Hematopoietic multipotent progenitor cell treated with erythropoietin and hydrocortisone succinate and interleukin-3 and kit ligand, for 17 days (in vitro differentiated cells): ENCODE results near the gene C3orf49.

ENCODE experiments used
- DNase-seq: peaks from one replicate; pipeline ENCODE4 v3.0.0-alpha.2; 2015; ENCODE audit warnings: low spot score

C3orf49 gene, protein sequence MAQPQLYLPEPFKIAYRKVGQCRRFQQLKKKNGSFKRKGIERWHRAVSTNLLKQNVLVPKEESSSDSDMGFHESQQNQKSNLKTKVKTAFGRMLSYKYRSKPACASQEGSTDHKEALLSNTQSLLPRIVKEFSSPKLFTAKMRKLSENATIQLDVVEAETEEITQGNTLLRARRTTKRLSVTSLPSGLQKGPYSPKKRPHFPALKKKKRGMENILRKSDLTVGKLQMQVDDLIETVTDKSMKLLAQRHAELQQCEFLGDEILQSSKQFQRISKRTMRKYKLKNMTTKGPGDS

DNA sequence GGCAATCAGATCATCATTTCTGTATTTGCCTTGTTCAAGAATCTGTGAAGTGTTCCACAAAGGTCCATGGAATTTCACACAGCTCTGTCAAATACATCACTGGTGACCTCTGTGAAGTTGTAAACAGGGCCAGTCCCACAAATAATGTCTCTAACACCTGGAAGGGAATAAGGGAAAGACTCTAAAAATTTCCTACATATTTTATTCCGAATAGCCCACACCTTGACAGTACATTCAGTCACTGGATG is at the start of gene C3orf49:
Gene C3orf49 (plus strand): TSS at position 149 of the 248 bp plus-strand sequence. CDS start 173 bp downstream, outside the sequence.
- no peak for DNase-seq

DNA sequence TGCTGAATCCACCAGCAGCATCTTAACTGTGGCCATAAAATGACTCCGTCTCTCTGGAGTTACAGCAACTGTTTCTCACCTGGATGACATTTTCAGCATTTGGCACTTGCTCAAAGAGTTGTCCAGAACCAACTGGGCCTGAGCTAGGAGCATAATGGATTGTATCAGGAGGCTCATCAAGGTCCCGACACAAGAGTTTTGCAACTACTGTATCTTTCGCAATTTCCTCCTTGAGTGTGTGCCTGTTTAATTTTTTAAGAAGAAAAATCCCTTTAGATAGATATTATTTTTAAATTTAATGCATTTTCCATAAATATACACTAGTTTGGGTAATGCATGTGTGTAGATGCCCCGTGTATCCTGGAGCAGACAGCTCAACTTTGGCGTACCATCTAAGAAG is 44.3 kb upstream of the C3orf49 start:
- DNase-seq: no peak

DNA sequence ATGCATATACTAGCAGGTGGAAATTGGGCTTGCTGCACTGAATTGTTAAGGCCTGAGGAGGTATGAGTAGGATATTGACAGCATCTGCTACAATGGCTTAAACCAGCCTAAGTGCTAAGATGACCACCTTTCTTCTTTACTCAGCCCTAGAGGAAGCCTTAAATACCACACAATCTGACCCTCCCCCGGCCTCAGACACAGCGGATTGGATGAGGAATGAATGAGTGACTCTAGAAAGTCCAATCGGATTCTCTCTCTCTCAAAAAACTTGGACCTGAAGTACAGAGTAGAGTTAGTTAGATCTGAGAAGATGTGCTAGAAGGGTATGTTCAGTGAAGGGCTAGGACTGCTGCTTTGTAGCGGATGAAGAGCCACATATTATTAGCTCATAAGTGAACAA is 39.9 kb upstream of the C3orf49 start:
- no peak for DNase-seq

DNA sequence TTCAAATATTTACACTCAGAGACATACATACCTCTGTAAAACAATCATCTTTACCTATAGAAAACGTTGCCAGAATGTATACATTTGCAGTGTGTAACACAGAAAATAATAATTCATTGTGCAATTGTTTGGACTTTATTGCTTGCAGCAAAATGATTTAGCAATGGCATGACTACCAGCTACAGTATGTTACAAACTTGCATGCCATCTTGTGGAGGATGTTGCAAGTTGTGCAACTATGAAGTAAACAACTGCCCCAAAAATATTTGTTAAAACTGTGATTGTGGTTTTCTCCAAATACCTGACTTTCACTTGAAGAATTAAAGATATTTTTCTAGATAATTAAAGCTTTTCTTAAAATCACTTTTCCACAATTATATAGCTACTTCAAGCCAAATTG is 27.1 kb upstream of the C3orf49 start:
- DNase-seq: no peak

DNA sequence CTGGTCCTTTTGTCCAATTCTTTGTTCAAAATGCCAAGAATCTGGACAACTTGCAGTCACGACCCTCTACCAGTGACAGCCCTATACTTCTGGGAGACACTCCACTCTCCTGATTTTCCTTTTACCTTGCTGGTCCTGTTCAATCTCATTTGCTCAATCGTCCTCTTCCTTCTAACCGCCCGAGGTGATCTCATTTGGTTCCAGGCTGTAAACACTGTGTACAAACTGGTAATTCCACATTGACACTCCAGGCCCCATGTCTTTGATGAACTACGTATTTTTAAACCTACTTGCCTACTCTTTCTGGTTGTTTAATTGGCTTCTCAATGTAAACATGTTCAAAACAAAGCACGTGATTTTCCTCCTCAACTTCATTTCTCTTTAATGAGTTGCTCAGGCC is 23.7 kb upstream of the C3orf49 start:
- DNase-seq: no peak

DNA sequence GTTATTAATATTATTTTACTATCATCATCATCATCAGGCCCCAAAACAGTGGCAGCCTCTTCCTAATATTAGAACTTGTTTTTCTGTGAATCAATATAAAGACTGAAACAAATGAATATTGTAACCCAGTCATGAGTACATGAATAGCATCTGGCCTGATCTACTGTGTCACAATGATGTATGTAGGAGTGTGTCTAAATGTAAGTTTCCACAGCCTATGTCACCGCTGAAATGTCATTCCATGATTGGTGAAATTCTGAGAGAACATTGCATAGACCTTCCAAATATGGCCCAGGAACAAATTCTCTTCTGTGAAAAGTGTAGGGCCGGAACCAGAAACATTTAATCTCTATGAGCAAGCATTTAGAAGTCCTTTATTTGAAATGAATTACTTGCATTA is 20.6 kb upstream of the C3orf49 start:
- DNase-seq: no peak

DNA sequence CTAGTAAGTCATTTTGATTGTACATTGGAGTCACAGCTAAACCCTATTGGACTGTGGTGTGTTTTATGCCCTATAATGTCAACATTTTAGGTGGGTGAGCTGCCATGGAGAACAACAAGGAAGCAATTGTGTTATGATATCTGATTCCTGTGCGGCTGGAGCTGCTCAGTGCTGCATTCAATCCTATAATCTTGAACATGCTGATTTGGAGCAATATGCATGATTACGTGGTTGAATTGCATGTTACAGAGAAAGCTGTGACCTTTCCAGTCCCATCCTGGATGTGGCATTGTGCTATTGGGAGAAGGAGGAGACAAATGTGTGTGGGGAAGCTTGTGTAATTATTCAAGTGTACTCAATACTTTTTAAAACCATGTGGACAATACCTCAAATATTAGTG is 20.1 kb upstream of the C3orf49 start:
- DNase-seq: no peak

DNA sequence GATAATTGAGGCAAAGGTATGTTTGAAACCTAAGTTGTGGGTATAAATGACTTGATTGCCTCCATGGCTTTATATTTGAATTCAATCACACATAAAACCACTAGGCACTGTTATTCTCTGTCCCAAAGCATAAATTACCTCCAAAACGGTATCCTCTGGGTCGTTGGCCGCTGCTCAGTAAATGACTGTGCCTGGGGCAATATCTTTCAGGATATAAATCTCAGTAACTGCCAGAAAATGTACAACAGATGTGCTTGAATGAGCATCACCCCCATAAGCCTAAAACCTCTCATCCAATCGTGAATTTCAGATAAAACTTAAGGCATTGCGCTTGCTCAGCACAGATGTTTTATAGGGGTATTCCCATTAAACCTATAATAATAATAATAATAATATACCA is 19.0 kb upstream of the C3orf49 start:
- DNase-seq: no peak

DNA sequence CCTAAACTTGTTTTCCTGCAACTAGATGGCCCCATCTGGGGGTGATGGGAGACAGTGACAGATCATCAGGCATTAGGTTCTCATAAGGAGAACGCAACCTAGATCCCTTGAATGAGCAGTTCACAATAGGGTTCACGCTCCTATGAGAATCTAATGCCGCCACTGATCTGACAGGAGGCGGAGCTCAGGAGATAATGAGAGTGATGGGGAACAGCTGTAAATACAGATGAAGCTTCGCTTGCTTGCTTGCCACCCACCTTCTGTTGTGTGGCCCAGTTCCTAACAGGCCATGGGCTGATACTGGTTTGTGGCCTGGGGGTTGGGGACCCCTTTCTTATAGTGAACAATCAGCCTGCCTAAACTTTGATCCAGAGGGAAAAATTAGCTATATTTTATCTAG is 15.2 kb upstream of the C3orf49 start:
- DNase-seq: no peak

DNA sequence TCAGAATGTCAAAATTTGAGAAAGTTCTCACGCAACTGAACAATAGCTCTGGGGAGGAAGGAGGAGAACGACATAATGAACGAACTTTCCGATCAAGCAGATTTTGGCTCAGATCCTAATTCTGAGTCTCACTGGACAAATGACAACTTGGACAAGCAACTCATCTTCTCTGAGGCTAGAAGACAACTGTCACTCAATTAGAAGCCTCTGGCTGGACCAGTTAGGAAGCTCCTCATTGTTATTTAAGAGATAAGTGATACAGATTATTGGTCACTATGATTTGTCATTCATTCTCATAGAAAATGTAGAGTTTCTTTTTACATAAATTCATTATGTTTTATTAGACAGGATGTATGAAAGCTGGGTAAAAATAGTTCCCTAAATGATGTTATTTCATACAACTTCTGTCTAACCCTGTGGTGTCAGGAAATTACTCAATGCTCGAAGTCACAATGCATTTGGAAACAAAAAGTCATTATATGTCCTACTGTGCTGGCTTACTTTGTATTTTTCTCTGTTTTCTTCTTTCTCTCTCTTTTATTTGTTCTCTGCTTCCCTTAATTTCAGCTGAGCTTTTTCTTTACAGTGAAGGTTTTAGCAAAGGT is 11.0 kb upstream of the C3orf49 start:
- no peak for DNase-seq

DNA sequence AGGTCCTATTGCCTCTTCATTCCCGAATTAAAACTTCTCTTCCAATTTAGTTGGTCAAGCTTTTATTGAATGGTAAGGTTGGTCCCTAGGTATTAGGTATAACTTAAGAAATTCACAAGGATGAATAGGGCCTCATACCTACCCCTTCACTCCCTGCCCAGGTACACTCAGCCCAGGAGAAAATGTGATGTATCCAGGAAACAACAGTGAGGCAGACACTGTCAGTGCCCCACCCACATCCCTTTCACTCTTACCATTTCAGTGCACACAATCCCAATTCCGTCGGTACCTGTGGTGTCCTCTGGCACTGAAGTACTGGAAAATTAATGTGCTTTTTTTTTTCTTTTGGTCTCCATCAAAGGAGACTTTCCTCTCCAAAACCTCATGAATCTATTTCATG is 10.5 kb upstream of the C3orf49 start:
- no peak for DNase-seq

DNA sequence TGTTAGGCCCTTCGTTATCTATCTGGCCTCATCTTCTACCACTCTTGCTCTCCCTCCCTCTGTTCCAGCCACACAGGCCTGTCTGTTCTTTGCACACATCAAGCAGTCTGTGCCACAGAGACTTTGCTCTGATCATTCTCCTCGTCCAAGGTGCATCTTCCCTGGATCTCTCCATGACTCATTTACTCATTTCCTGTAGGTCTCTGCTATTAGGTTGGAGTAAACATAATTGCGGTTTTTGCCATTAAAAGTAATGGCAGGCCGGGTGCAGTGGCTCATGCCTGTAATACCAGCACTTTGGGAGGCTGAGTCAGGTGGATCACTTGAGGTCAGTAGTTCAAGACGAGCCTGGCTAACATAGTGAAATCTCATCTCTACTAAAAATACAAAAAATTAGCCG is 9.5 kb upstream of the C3orf49 start:
- no peak for DNase-seq

DNA sequence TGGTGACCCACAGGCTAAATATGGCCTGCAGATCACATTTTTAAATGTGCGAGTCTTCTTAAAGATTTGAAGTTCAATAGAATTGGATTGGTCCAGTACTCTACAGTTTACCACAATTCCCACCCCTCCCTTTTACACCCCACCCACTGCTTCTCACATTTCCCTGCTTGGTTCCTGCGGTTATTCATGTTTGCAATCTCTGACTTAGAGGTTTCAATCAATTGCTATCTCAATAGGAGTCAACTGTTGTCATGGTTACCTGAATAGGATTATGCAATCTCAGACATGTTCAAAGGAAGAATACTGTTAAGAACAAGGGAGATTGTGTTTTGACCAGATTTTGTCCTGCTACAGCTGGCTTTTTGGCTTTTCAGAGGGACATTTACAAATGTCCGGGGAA is 4.9 kb upstream of the C3orf49 start:
- no peak for DNase-seq

DNA sequence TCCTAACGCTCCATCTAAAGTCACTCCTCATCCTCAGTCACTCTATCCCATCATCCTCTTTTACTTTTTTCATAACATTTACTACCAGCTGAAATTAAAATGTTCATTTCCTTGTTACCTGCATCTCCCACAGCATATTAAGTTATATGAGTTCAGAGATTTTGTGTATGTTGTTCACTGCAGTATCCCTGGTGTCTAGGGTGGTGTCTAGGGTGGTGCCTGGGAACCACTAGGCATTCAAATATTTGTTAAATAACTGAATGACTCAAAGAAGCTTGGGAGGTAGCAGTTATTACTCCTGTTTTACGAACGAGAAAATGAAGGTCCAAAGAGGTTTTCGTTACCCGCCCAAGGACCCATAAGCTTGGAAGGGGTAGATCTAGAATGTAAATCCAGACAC is 1.9 kb upstream of the C3orf49 start:
- DNase-seq: no peak

DNA sequence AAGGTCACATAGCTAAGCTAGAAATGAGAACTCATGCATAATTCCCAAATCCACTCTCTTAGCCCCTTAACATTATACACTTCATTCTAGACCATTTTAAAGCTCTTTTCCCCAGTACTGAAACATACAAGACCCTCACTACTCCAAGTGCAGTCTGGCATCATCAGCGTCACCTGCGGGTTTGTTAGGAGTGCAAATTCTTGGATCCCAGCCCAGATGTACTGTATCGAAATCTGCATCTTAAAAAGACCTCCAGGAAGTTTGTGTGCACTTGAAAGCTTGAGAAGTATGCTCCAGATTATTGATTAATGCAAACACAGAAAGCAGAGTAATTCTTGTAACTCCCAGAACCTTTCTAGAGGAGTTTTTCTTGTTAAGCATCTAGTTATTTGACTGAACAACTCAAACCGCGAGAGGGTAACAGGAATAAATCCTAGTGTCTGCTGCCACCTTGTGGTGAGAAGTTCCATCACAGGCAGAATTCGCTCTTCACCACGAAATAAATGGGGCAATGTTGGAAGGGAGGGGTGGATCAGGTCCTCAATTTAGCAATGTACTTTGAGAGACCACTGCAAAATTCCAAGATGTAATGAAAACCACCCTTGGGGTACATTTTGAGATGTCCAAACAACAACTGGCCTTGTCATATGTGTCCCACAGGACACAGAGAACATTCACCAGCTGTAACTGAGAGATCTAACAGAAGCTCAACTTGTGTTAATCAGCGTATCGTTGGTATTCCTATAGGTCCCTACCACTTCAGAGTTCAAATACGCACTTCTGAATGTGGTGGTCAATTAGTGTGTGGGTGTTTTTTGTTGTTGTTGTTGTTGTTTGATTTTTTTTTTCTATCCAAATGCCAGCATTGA is 583 bp upstream of the C3orf49 start:
- DNase-seq: peak; percentile 78

DNA sequence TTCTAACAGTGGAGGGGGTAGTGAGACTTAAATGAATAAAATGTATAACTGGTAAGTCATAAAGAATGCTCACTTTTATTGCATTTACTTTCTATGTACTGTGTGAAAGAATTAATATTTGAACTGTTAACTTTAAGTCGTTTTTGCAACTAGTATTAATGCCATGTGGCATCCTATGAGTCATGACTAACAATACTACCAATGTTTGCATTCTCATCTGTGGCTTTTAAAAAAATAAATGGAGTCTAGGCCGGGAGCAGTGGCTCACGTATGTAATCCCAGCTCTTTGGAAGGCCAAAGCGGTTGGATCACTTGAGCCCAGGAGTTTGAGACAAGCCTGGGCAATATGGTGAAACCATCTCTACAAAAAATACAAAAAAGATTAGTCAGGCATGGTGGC is 5.2 kb downstream of the C3orf49 start:
- no peak for DNase-seq

DNA sequence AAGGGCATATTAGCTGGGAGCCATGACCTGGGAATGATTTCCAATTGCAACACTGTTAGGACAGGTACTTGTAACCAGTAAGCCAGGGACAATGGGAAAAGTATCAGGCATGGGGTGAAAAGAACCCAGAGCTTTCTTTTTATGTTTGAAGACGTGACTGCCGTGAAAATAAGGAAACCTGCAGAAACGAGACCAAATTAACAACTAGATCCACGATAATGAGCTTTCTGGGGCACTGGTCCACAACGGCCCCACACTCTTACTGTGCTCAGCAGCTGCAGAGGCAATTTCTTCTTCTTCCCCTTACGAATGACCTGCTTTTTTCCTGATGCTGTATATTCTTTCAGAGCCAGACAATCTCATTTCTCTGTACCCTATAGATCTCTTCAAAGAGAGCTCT is 11.4 kb downstream of the C3orf49 start:
- no peak for DNase-seq

DNA sequence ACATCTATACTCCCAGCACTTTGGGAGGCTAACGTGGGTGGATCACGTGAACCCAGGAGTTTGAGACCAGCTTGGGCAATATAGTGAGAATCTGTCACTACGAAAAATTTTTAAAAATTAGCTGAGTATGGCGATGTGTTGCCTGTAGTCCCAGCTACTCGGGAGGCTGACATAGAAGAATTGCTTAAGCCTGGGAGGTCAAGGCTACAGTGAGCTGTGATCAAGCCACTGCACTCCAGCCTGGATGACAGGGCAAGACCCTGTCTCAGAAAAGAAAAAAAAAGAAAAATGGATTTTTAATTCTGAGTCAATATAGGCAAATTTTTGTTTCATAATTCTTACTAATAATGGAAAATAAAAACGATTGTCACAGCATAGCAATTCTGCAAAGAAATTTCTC is 13.3 kb downstream of the C3orf49 start:
- DNase-seq: no peak

DNA sequence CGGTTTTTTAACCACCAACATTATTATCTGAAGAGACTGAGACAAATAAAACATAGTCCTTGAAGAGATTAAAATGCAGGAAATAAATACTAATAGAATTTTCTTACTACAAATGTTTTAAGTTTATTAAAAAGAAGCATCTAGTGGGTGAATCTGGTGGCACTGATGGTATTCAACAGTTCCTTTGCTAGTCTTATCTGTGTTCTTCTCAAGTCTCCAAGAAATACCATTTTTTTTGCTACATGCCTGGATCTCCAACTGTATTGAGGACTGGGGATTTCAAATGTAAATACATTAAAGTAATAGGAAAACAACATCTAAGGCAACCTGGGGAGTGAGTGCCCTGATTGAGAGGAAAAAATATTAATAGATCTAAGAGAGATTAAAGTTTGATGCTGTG is 22.6 kb downstream of the C3orf49 start:
- no peak for DNase-seq

DNA sequence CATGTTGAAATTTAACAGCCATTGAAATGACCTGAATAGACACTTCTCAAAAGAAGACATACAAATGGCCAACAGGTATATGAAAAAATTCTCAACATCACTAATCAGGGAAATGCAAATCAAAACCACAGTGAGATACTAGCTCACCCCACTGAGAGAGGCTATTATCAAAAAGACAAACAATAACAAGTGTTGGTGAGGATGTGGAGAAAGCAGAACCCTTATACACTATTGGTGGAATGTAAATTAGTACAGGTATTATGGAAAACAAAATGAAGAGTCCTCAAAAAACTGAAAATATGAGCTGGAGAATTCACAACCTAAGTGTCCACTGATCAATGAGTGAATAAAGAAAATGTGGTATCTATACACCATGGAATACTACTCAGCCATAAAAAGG is 23.0 kb downstream of the C3orf49 start:
- DNase-seq: no peak

DNA sequence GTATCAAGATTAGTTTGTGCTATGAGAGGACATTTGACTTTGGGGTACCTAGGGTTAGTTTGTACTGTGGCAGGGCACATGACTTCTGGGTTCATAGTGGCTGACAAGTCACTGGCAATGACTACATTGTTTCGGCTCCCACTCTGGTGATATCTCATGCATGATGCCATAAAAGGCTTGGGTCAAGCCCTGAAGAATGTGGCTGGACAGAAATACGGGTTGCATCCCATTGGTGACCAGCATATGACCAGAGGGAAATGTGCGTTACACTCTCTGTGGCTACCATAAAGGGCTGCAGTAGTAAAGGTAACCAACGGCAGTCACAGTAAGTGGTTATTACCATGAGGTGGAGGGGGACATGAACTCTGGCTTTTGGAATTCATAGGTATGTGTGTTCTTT is 26.1 kb downstream of the C3orf49 start:
- DNase-seq: no peak

DNA sequence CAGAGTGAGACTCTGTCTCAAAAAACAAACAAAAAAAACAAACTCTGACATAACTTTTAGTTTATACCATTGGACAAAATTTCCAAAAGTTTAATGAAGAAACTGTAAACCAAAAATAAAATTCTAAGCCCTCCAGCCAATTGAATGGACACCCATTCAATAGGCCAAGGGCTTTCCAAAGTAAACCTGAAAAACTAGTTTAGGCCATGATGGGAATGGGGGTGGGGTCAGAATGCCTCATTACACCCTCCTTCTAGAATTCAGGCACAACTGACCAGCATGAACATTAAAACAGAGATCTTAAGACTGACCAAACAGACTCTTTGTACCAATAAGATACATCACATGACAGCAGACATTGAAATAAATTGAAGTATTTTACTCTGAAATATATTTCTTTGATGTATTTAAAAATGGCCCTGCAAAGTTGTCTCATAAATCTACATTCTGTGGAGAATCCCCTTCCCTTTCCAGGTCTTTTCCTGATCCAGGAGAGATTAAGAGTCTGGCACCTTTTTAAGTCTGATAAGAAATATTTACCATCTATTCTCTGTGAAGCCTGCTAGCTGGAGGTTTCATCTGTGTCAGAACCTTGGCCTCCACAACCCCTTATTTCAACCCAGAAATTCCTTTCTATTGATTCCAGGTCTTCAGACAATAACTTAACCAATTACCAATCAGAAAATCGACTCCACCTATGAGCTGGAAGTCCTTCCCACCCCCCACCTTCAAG is 28.8 kb downstream of the C3orf49 start:
- no peak for DNase-seq

DNA sequence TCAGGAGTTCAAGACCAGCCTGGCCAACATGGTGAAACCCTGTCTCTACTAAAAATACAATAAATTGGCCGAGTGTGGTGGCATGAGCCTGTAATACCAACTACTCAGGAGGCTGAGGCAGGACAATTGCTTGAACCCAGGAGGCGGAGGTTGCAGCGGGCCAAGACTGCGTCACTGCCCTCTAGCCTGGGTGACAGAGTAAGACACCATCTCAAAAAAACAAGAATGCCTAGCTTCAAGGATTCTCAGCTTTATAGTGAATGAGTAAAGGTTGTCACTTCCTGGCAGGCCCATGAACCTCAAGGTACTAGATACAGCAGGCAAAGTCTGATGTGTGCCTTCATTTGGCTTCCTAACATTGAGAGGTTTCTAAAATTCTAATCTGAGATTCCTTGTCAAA is 30.1 kb downstream of the C3orf49 start:
- DNase-seq: no peak
